Activated naive CD4-positive, alpha-beta T cell treated with anti-CD3 and anti-CD28 coated beads, Interleukin-2, amount 10 ng/mL, durations not matched to agents 7 days and 5 days (primary cell): Measurements from ENCODE around the gene CYB5RL.
A peak's percentile ranks its signal among the peaks of the same experiment; 100 is the strongest.
"Not testable (repeated sequence)": the region's sequence is repeated elsewhere in the genome, so short reads cannot be mapped to it uniquely, and the experiment has no call there.

Experiments
- CTCF ChIA-PET: fragments of 350-600 bp; sonication (Branson Sonifier 250); formaldehyde crosslinking; loops from one replicate; lab custom pipeline; 2021; ENCODE audit warnings: antibody characterized with exemption; lab: Charles Lee
- DNase-seq: peaks from one replicate; pipeline ENCODE4 v3.0.0-alpha.2; 2020
- H3K27ac Mint-ChIP-seq: one replicate; pipeline ENCODE4 v1.8.0; 2021; ENCODE audit warnings: mild to moderate bottlenecking, moderate library complexity, mixed read lengths
- H3K27me3 Mint-ChIP-seq: one replicate; pipeline ENCODE4 v1.8.0; 2021; ENCODE audit warnings: mild to moderate bottlenecking, mixed read lengths
- H3K36me3 Mint-ChIP-seq: one replicate; pipeline ENCODE4 v1.8.0; 2021; ENCODE audit warnings: mixed read lengths
- H3K4me1 Mint-ChIP-seq: one replicate; pipeline ENCODE4 v1.8.0; 2021; ENCODE audit warnings: mixed read lengths
- H3K4me3 Mint-ChIP-seq: one replicate; pipeline ENCODE4 v1.8.0; 2021; ENCODE audit warnings: mild to moderate bottlenecking, moderate library complexity, mixed read lengths
- H3K9me3 Mint-ChIP-seq: one replicate; pipeline ENCODE4 v1.8.0; 2021; ENCODE audit warnings: mixed read lengths

The CYB5RL gene

DNA sequence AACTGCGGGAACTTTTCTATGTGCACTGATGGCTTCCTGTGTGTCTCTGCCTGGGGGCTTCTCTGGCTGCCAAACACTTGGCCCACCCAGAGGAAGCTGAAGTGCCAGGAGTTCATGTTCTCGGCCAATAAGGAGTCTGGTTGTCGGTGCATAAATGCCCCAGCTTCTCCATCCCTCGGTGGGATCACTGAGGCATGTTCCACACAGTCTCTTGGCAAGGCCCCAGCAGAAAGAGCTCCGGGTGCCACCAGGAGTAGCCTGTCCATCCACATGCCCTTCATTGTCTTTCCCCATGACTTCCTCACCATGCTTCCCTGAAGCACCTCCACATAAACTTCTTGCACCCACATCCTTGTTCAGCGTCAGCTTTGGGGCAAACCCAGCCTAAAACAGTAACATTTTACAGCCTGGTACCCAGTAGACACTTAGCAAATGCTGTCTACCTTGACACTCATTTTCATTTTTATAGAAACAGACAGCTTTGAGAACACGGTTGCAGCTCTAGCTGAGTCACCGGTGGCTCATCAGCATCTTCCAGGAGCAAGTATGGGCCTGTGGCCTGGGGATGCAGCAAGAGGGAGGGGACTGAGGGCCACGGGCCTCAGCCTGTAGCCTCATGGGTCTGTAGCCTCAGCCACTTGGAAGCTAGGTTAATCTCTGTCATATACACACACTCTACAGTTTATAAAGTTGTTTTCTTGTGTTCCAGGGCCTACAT lies 32.2 kb downstream of the CYB5RL start:
- Mint-ChIP-seq H3K4me1 (peaks cover 9% of the 10 kb centered on the region), H3K27ac (no peak overlapping the region), H3K27me3 (no peaks in the 10 kb centered on the region), H3K36me3 (no peaks in the 10 kb centered on the region), H3K4me3 (no peak overlapping the region), H3K9me3 (no peaks in the 10 kb centered on the region)
- CTCF ChIA-PET = interaction anchor here (2.0 kb wide), 1 partner anchor 15 kb away, joined by 6 read pairs; no protein-coding TSS in a partner anchor
- no peak for DNase-seq

DNA sequence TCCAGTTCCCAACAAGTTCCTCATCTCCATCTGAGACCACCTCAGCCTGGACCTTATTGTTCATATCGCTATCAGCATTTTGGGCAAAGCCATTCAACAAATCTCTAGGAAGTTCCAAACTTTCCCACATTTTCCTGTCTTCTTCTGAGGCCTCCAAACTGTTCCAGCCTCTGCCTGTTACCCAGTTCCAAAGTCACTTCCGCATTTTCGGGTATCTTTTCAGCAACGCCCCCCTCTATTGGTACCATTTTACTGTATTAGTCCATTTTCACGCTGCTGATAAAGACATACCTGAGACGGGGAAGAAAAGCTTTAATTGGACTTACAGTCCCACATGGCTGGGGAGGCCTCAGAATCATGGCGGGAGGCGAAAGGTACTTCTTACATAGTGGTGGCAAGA lies 33.5 kb downstream of the CYB5RL start:
- DNase-seq, CTCF ChIA-PET, H3K27ac Mint-ChIP-seq, H3K9me3 Mint-ChIP-seq, H3K4me1 Mint-ChIP-seq, H3K36me3 Mint-ChIP-seq, H3K4me3 Mint-ChIP-seq, H3K27me3 Mint-ChIP-seq: not testable (repeated sequence)

- no peak overlapping the region for H3K27ac Mint-ChIP-seq
- H3K4me1 Mint-ChIP-seq = no peaks in the 10 kb centered on the region
- no peaks in the 10 kb centered on the region for H3K9me3 Mint-ChIP-seq
- no peak overlapping the region for H3K4me3 Mint-ChIP-seq
- no peak for DNase-seq
- no peaks in the 10 kb centered on the region for H3K27me3 Mint-ChIP-seq
- CTCF ChIA-PET = no interaction called here
- H3K36me3 Mint-ChIP-seq = no peaks in the 10 kb centered on the region
These were observed 34.7 kb downstream of the CYB5RL start for GRCh38 chr1:54165146-54165545.

DNA sequence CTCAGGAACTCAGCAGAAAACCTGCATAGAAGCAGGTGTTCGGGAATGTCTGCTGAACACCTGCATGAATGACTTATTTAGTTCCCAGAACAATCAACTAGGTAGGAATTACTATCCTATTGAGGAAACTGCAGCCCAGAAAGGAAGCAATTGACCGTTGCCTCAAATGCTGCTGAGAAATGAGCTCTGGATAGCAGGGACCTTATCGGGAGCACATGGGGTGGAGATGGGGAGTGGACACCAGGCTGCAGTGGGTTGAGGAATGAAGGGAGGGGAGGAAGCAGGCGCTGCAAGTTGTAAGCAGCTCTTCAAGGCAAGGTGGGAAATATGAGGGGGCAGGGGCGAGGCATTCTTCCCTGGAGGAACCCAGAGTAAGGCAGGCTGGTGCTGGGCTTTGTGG lies 36.3 kb downstream of the CYB5RL start:
- CTCF ChIA-PET = interaction anchor here (1.9 kb wide), 1 partner anchor 326 kb away, joined by 4 read pairs; no protein-coding TSS in a partner anchor
- H3K36me3 Mint-ChIP-seq = no peaks in the 10 kb centered on the region
- DNase-seq = no peak

GRCh38 chr1:54163051-54163450 lies 36.8 kb downstream of the CYB5RL start:
- Mint-ChIP-seq H3K4me3 (no peak overlapping the region), H3K27me3 (no peaks in the 10 kb centered on the region), H3K27ac (no peak overlapping the region), H3K9me3 (no peaks in the 10 kb centered on the region), H3K36me3 (no peaks in the 10 kb centered on the region), H3K4me1 (no peaks in the 10 kb centered on the region)
- CTCF ChIA-PET = interaction anchor here (0.6 to 1.9 kb wide), 2 partner anchors 326 to 653 kb away, joined by 3 to 4 read pairs; no protein-coding TSS in a partner anchor
- DNase-seq = no peak

More for the DNA sequence above, 36.3 kb downstream of the CYB5RL start:
- Mint-ChIP-seq H3K27me3 (no peaks in the 10 kb centered on the region), H3K27ac (no peak overlapping the region), H3K4me1 (no peaks in the 10 kb centered on the region), H3K4me3 (no peak overlapping the region), H3K9me3 (no peaks in the 10 kb centered on the region)

GRCh38 chr1:54161495-54162168 lies 38.2 kb downstream of the CYB5RL start:
- H3K36me3 Mint-ChIP-seq = no peaks in the 10 kb centered on the region
- no peak overlapping the region for H3K4me3 Mint-ChIP-seq
- no peaks in the 10 kb centered on the region for H3K4me1 Mint-ChIP-seq
- no peak overlapping the region for H3K27ac Mint-ChIP-seq
- CTCF ChIA-PET = interaction anchor here (1.4 kb wide), 1 partner anchor 328 kb away, joined by 4 read pairs; no protein-coding TSS in a partner anchor
- H3K27me3 Mint-ChIP-seq = no peaks in the 10 kb centered on the region
- H3K9me3 Mint-ChIP-seq = no peaks in the 10 kb centered on the region
- DNase-seq = no peak

- H3K9me3 Mint-ChIP-seq = no peaks in the 10 kb centered on the region
- H3K27me3 Mint-ChIP-seq = no peaks in the 10 kb centered on the region
- CTCF ChIA-PET = interaction anchor here (1.4 kb wide), 1 partner anchor 329 kb away, joined by 4 read pairs; no protein-coding TSS in a partner anchor
- DNase-seq = no peak
- no peak overlapping the region for H3K4me3 Mint-ChIP-seq
- H3K27ac Mint-ChIP-seq = no peak overlapping the region
- H3K4me1 Mint-ChIP-seq = no peaks in the 10 kb centered on the region
- no peaks in the 10 kb centered on the region for H3K36me3 Mint-ChIP-seq
These were observed 39.5 kb downstream of the CYB5RL start for GRCh38 chr1:54160351-54160750.

- H3K27ac Mint-ChIP-seq = no peak overlapping the region
These were observed 40.0 kb downstream of the CYB5RL start for GRCh38 chr1:54159733-54160316.

GRCh38 chr1:54158071-54158470 lies 41.8 kb downstream of the CYB5RL start:
- H3K4me3 Mint-ChIP-seq = no peak overlapping the region
- H3K36me3 Mint-ChIP-seq = no peaks in the 10 kb centered on the region
- H3K27me3 Mint-ChIP-seq = peaks cover 16% of the 10 kb centered on the region
- CTCF ChIA-PET = no interaction called here
- peak overlapping the region; percentile 6 for H3K27ac Mint-ChIP-seq
- no peaks in the 10 kb centered on the region for H3K4me1 Mint-ChIP-seq
- no peaks in the 10 kb centered on the region for H3K9me3 Mint-ChIP-seq
- DNase-seq = no peak

More at GRCh38 chr1:54159733-54160316, 40.0 kb downstream of the CYB5RL start:
- H3K4me1 Mint-ChIP-seq = no peaks in the 10 kb centered on the region
- H3K4me3 Mint-ChIP-seq = no peak overlapping the region
- no peak for DNase-seq
- peaks cover 3% of the 10 kb centered on the region for H3K27me3 Mint-ChIP-seq
- H3K9me3 Mint-ChIP-seq = no peaks in the 10 kb centered on the region
- no peaks in the 10 kb centered on the region for H3K36me3 Mint-ChIP-seq
- CTCF ChIA-PET = no interaction called here

DNA sequence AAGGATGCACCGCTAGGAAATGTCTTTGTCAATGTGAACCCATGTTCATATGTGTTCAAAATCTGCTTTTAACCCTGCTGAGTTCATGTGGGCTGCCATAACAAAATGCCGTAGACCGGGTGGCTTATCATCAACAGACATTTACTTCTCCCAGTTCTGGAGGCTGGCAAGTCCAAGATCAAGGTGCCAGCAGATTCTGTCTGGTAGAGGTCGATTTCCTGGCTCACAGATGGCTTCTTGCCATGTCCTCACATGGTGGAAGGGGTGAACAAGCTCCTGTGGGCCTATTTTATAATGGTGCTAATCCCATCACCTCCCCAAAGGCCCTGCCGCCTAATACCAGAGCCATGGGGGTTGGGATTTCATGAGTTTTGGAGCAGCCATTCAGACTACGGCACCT lies 42.4 kb downstream of the CYB5RL start:
- Mint-ChIP-seq H3K4me3 (no peak overlapping the region), H3K4me1 (no peaks in the 10 kb centered on the region), H3K27me3 (peaks cover 20% of the 10 kb centered on the region), H3K9me3 (no peaks in the 10 kb centered on the region), H3K36me3 (no peaks in the 10 kb centered on the region), H3K27ac (no peak overlapping the region)
- no peak for DNase-seq
- CTCF ChIA-PET = no interaction called here

- peaks cover 20% of the 10 kb centered on the region for H3K27me3 Mint-ChIP-seq
- CTCF ChIA-PET = no interaction called here
- DNase-seq = no peak
- no peak overlapping the region for H3K27ac Mint-ChIP-seq
- no peaks in the 10 kb centered on the region for H3K36me3 Mint-ChIP-seq
- no peaks in the 10 kb centered on the region for H3K4me1 Mint-ChIP-seq
- no peaks in the 10 kb centered on the region for H3K9me3 Mint-ChIP-seq
- H3K4me3 Mint-ChIP-seq = no peak overlapping the region
These were observed 42.8 kb downstream of the CYB5RL start for GRCh38 chr1:54156986-54157385.

DNA sequence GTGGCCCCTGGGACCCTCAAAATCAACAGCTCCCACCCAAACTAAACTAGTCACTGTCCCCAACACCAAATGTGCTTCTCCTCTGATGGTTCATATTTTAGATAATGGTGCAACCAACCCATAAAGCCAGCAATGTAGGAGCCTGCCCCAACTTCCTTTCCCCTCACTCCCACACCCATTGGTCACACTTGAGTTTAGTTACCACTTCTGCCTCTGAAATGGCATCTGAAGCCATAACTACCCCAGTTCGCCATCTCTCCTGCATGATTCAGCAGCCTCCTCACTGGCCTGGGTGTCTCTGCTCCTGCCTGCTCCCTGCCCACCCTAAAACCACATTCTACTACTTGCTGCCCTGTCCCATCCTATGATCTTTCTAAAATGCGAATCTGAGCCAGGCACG lies 43.6 kb downstream of the CYB5RL start:
- H3K4me3 Mint-ChIP-seq = no peak overlapping the region
- DNase-seq = no peak
- CTCF ChIA-PET = no interaction called here

GRCh38 chr1:54153535-54154439 lies 46.0 kb downstream of the CYB5RL start:
- H3K36me3 Mint-ChIP-seq = no peaks in the 10 kb centered on the region
- peaks cover 20% of the 10 kb centered on the region for H3K27me3 Mint-ChIP-seq
- no peak overlapping the region for H3K27ac Mint-ChIP-seq
- no peak overlapping the region for H3K4me3 Mint-ChIP-seq
- DNase-seq = no peak
- CTCF ChIA-PET = no interaction called here
- no peaks in the 10 kb centered on the region for H3K9me3 Mint-ChIP-seq
- peaks cover 2% of the 10 kb centered on the region for H3K4me1 Mint-ChIP-seq

More for the DNA sequence above, 43.6 kb downstream of the CYB5RL start:
- Mint-ChIP-seq H3K27me3 (peaks cover 20% of the 10 kb centered on the region), H3K27ac (no peak overlapping the region), H3K4me1 (no peaks in the 10 kb centered on the region), H3K36me3 (no peaks in the 10 kb centered on the region), H3K9me3 (no peaks in the 10 kb centered on the region)

- H3K27ac Mint-ChIP-seq = no peak within 1 kb of the TSS
- peaks cover 20% of the 10 kb centered on the region for H3K27me3 Mint-ChIP-seq
- CTCF ChIA-PET = no interaction called here
- H3K36me3 Mint-ChIP-seq = no peaks in the 10 kb centered on the region
- DNase-seq = no peak
- peaks cover 2% of the 10 kb centered on the region for H3K4me1 Mint-ChIP-seq
- H3K4me3 Mint-ChIP-seq = no peak within 1 kb of the TSS
- H3K9me3 Mint-ChIP-seq = no peaks in the 10 kb centered on the region
These were observed 47.1 kb downstream of the CYB5RL start, which contains the start of gene CDCP2 for GRCh38 chr1:54152696-54153095. Gene CDCP2, minus strand, starts transcription at chr1:54153000. Its CDS starts 78 bp downstream, at chr1:54152922.
